Right renal cortex interstitium (tissue), 3 donors: ENCODE results near the gene ERC2. TPM values are rescaled to one million over a fixed set of nuclear protein-coding genes. Genes with fewer than 3 reads are reported as not detected.

ENCODE experiments used
- DNase-seq, 3 donors: peaks; one replicate each; pipeline ENCODE4 v3.0.0-alpha.2; 2013; ENCODE audit warnings: low read depth in 3 of 3, low spot score in 2 of 3
- polyA plus RNA-seq, 3 donors: library from polyadenylated mRNA; unstranded; fragments of 120-200 nt; gene quantifications; one replicate each; pipeline ENCODE4 v1.2.1, GENCODE V29; 2013; ENCODE audit not compliant: insufficient read length in 3 of 3

Gene ERC2
- polyA plus RNA-seq, 3 donors: 3.5 to 4.0 (median 3.7) TPM

DNA sequence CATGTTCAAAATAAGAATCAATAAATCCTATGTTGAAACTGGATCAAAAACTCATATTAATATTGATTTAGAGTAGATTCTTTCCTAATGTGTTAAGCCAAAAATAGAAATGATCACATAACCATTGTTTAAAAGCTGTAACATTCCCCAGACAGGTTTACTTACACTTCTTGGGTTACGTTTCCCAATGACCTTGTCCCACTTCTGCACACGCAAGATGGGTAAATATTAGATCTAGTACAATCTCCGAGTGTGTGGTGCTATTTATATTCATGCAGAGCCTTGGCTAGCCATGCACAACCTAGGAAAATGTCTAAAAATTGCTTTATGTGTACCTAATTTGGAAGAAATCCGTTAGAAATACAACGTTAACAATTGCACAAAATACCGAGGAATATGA, 39.6 kb downstream of the ERC2 start:
- DNase-seq: no peak

GRCh38 chr3:56424885-56425284, 43.4 kb downstream of the ERC2 start:
- no peak for DNase-seq

GRCh38 chr3:56424336-56424735, 43.9 kb downstream of the ERC2 start:
- DNase-seq: no peak

- no peak for DNase-seq
Observed at GRCh38 chr3:56423661-56424099, 44.6 kb downstream of the ERC2 start.

DNA sequence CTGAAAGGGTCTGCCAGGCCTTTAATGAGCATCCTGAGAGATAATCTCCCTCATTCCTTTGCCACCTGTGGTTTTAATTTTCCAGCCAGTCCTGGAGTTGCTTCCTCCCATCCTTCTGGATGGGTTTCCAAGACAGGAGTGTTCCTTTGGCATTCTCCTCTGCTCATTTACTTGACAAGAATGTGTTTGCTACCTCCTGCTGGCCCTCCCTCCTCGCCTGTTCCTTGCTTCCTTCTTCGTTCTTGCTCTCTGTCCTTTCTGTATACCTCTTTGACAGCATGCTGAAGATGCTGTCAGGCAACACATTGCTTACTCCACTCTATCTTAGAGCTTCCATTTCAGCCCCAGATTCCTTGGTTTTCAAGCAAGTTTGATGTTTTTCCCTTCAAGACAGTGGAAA, 46.0 kb downstream of the ERC2 start:
- DNase-seq: no peak

DNA sequence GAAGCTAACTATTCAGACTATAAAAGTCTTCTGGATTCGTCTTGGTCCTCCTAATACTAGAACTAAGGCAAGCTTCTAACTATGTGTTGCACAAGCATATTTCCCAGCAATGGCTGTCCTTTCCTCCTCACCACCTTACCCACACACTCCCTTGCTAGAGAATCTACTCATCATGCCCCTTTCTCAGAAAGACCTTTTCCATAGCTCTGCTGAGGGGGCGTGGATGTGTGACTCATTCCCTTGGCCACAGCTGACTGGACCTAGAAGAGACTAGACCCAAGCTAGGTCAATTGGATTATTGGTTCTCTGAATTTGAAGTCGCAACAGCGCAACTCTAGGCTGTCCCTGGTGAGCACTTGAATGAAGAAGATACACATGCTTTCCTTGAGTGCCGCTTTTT, 47.1 kb downstream of the ERC2 start:
- no peak for DNase-seq

DNA sequence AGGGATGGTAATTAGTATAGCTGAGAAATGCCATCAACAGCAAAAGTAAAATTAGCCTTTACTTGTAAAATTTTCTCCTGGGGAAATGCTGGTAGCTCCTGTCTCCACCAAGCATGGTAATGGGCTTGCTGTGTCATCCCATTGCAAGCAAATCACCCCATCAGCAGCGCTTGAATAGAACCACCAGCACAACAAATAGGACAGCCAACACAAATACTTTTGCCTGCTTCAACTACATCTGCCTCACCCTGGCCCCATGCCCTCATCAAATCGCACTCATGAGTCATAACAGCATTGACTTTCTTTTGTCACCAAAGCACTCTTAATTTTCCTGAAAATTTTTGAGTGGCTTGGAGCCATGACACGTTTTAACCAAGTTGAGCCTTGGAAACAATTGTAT, 52.6 kb downstream of the ERC2 start:
- no peak for DNase-seq

DNA sequence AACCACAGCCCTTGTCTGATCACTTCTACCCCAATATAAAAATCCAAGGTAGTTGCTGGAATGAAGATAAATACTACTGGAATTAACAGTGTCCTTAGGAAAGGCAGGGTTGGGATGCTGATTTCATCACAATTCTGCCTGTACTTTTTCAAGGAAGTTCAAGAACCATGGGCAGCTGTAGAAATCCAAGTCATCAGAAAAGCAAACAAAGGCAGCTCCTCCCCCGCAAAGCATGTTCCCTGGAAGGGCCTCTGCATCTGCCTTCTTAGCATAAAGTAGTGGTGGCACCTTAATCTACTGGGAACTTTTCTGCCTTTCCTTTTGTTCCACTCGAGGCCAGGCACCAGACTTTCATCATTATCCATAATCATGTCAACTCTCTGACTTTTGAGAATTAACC, 54.4 kb downstream of the ERC2 start:
- no peak for DNase-seq

DNA sequence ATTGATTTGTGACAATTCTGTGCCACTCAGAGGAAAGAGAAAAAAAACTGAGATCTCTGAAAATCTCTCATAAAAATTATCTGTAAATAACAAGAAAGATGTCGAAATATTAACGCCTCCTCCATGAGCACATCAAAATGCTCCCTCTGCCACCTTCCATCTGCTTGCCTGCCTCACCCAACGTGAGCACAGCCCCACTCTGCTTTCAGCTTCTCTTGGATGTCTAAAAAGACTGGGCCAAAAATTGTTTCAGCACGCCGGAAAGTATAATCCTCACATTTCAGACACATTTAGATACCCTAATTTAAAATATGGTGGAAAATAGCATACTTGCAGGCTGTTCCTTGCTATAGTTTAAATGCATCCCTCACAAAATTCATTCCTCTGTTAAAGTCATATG, 57.1 kb downstream of the ERC2 start:
- DNase-seq: no peak

DNA sequence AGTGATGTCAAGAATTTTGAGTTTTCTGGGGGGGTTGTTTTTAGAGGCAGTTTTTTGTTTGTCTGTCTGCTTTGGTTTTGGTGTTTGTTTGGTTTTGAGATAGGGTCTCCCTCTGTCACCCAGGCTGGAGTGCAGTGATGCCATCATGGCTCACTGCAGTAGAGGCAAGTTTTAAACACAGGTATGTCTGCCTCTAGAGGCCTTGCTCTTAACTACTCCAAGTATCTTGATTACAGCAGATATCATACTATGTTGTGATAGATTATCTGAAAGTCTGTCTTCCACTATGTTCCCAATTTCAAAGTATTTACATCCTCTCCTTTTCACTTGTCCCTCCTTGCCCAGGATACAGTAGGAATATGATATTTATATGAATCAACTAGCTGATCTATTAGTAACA, 57.7 kb downstream of the ERC2 start:
- no peak for DNase-seq

- DNase-seq: no peak
Observed at GRCh38 chr3:56409790-56410189, 58.5 kb downstream of the ERC2 start.

DNA sequence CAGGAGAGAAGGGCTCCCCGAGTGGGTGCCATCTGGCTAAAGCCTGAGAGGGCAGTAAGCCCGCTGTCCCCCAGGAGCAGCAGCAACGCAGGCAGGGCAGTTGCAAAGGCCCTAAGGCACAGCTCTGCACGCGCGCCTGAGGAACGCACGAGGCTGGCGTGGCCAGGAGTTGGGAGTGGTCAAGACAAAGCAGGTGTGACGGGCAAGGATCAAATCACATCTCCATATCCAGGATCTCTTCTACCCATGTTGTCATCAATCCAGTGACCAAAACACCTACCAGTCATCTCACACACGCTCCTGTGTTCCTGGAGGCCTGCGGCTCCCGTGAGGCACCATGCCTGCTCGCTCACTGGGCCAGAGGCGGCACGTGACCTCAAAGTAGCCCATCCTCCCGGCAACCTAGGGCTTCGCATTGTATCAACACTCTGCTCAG, 59.5 kb downstream of the ERC2 start:
- no peak for DNase-seq

DNA sequence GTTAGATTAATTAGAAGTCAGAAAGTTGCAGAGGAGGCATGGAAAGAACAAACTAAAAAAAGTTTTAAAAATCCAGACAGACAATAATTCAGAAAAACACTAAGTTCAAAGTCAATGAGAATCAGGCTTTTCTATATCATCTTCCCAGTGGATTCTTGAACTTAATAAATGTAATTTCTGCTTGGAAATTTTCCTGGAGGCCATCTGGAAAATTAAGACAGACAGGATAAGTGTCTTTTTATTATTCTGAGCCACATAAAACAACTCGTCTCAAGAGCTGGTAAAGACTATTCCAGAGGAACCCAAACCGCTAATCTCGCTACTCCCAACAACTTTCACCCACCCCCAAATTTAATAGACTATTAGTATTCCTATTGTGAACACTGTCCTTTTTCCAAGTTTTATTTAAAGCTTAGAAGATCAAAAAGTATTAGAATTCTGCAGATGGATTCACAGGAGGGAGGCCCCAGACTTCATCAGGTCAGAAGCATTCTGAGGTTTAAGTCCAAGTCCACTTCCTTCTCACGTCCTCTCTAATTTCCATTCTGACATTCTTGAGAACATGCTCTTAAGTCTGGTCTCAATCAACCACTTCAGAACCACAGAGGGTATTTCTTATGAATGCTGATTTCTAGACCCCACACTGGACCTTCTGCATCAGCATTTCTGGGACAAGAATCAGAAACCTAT, 61.3 kb downstream of the ERC2 start:
- DNase-seq: peak; percentile 5 to 21 (median 18)

GRCh38 chr3:56404884-56405283, 63.4 kb downstream of the ERC2 start:
- no peak for DNase-seq

DNA sequence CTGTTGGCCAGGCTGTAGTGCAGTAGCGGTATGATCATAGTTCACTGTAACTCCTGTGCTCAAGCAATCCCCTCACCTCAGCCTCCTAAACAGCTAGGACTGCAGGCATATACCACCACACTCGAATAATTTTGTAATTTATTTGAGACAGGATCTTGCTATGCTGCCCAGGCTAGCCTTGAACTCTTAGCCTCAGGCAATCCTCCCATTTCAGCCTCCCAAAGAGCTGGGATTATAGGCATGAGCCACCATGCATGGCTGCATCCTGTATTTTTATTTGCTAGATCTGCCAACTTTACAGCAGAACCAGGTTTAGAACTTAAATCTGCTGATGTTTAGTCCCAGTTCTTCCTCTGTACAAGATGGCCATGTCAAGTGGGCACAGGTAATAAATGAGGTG, 69.6 kb downstream of the ERC2 start:
- DNase-seq: no peak

DNA sequence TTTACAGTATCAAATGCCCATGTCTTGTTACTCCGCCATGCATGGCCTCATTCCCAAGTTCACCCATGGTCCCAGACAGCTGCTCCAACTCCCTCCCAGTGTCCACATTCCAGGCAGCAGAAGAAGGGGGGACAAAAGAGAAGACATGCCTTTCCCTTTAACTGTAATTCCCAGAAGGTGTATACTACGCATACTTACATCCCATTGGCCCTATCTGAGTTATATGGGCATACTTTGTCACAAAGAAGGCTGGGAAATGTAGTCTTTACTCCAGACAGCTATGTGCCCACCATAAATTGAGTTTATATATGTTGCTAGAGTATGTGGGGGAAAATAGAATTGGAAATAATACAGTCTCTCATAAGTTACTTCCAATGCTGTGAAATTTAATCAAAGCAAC, 70.5 kb downstream of the ERC2 start:
- DNase-seq: no peak

- DNase-seq: no peak
Observed at GRCh38 chr3:56389183-56389830, 79.0 kb downstream of the ERC2 start.

DNA sequence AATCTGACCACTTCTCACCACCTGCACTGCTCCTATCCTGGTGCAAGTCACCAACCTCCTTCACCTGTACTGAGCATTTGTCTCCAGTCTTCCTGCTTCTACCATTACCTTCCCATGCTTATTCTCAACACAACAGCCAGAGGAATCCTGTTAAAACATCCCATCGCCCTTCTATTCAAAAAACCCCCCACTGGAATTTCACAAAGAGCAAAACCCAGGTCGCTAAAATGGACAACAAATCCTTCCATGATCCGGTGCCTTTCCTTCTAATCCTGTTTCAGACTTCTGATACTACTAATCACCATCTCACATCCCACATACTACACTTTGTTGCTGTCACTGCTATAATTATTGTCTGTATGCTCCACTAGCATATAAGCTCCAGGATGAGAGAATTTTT, 85.2 kb downstream of the ERC2 start:
- no peak for DNase-seq

DNA sequence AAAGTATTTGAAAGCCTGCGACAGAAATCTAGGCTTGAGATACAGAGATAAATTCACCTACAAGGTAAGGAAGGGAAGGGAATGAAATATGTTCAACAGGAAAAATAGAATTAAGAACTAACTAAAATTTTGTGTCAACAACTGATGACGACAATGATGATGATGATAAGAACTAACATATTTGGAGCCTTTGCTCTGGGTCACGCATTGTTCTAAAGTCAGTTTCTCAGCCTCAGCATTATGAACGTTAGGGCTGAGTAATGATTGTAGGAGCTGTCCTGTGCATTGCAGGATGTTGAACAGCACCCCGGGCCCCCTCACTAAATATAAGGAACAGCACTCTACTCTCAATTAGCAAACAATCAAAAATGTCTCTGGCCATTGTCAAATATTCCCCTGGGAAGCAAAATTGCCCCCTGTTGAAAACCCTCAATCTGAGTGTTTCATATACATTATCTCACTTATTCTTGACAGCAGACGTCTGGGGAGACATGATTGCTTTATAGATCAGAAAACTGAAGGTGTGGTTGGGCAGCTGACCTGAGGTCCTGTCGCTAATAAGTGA, 88.5 kb downstream of the ERC2 start:
- DNase-seq: no peak

- DNase-seq: no peak
Observed at GRCh38 chr3:56375654-56376053, 92.6 kb downstream of the ERC2 start.

DNA sequence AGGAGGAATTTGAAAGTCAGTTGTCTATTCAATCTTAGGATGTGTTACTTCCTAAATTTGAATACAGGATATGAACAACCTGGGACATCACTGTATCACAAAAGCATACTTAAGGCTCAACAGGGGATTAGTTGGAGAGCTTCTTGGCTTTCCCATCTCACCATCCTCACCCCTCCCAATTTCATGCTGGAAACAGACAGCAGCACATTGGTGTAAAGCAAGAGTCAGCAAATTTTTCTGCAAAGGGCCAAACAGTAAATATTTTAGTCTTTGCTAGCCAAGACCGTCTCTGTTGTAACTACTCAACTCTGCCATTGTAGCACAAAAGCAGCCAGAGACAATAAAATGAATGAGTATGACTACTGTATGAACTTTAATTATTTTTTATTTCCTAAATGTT, 94.9 kb downstream of the ERC2 start:
- no peak for DNase-seq
